Esophagus muscularis mucosa (tissue), 4 donors: ENCODE results near the gene TLX2.

Experiments
- CTCF ChIP-seq, 3 experiments: fragments of 200-600 bp in 2 of 3; fragments of 450-650 bp in 1 of 3; sonication (generic) in 2 of 3; IDR thresholded peaks; one replicate each; pipeline ENCODE4 v1.5.1; 2017 to 2019; ENCODE audit warnings: antibody characterized with exemption in 3 of 3, mild to moderate bottlenecking in 2 of 3, moderate library complexity in 1 of 3
- EP300 ChIP-seq: sonication (generic); formaldehyde crosslinking; IDR thresholded peaks from one replicate; pipeline ENCODE4 v1.6.1; 2017; ENCODE audit warnings: antibody characterized with exemption
- POLR2A ChIP-seq: fragments of 450-650 bp; IDR thresholded peaks from one replicate; pipeline ENCODE4 v1.6.1; 2017; ENCODE audit warnings: antibody characterized with exemption, moderate library complexity, mild to moderate bottlenecking, low read depth
- POLR2AphosphoS5 ChIP-seq, 2 donors: sonication (generic); formaldehyde crosslinking; IDR thresholded peaks; one replicate each; pipeline ENCODE4 v1.6.1; 2017; ENCODE audit warnings: antibody characterized with exemption in 2 of 2

GRCh38 chr2:74498500-74499266 is 15.6 kb upstream of the TLX2 start:
- no peak for TF ChIP-seq CTCF (IDR thresholded peaks at IDR 0.05)
- TF ChIP-seq POLR2A = no peak
- no peak for TF ChIP-seq EP300
- TF ChIP-seq POLR2AphosphoS5 (IDR thresholded peaks at IDR 0.05) = no peak
